NCI-H526 treated with DMSO at 0.1 percent for 48 hours (cell line): ENCODE measurements around the gene KCNQ2.
A peak's percentile ranks its signal among the peaks of the same experiment; 100 is the strongest.

Experiments used
- DNase-seq: peaks from one replicate; lab custom pipeline; 2025; lab: John Stamatoyannopoulos, UW

Gene KCNQ2

DNA sequence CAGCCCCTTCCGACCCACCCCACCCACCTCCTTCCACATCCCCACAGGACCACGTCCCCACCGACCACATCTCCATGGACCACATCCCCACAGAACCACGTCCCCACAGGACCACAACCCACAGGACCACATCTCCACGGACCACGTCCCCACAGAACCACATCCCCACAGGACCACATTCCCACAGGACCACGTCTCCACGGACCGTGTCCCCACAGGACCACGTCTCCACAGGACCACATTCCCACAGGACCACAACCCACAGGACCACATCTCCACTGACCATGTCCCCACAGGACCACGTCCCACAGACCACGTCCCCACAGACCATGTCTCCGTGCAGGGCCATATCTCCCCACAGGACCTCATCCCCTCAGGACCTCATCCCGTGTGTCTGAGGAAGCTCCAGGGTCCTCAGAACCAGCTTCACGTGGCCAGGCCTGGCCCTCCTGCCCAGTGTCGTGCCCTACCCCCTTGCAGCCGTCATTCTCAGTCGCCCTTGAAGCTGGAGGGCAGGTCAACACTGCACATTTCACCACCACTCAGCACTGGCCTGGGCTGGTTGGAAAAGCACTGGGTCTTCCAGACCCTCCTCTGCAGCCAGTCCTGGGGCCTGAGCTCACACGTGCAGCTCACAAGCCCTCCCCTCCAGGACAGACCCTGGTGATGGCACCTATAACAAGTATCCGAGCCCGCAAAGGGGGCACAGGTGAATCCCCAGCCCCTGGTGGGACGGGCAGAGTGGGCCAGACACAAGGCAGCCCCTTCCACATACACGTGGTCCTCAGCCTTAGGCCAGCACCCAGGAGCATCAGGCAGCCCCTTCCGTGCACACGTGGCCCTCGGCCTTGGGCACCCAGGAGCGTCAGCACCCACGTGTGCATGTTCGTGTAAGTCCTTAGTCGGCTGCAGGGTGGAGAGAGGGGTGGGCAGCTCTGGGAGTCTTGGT lies 115.2 kb downstream of the KCNQ2 start:
- DNase-seq = no peak

DNA sequence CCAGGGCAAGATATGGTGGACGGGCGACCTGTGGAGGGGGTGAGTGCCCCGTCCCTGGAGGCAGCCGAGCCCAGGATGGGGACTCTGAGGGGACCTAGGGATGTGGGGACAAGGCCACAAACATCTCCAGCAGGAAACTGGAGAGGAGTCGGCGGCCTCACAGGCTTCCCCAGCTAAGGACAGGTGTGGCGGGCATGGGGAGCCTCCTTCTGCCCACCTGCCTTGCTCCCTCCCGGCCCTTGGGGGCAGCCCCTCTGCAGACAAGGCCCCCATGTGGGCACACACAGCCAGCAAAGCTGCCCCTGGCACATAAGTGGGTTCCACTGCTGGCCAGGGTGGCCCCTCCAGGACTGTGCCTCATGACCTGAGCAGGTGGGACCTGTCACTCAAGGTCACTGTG lies 115.9 kb downstream of the KCNQ2 start:
- DNase-seq = no peak

DNA sequence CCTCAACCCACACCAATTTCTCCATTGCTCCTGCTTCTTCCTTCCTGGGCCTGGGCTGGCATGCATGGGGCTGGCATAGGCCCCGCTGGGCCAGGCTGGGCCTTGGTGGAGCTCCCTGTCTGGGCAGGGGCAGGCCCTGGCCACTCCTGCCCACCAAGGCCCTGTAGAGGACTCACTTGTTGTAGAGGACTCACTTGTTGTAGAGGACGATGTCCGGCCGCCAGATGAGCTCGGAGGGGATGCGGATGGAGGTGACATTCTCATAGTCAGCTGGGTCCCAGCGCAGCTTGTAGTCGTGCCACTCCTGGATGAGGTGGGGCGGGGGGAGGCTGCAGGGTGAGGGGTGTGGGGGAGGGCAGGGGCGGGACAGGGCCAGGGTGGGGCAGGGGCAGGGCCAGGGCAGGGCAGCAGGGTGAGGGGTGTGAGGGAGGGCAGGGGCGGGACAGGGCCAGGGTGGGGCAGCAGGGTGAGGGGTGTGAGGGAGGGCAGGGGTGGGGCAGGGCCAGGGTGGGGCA lies 116.6 kb downstream of the KCNQ2 start:
- no peak for DNase-seq

DNA sequence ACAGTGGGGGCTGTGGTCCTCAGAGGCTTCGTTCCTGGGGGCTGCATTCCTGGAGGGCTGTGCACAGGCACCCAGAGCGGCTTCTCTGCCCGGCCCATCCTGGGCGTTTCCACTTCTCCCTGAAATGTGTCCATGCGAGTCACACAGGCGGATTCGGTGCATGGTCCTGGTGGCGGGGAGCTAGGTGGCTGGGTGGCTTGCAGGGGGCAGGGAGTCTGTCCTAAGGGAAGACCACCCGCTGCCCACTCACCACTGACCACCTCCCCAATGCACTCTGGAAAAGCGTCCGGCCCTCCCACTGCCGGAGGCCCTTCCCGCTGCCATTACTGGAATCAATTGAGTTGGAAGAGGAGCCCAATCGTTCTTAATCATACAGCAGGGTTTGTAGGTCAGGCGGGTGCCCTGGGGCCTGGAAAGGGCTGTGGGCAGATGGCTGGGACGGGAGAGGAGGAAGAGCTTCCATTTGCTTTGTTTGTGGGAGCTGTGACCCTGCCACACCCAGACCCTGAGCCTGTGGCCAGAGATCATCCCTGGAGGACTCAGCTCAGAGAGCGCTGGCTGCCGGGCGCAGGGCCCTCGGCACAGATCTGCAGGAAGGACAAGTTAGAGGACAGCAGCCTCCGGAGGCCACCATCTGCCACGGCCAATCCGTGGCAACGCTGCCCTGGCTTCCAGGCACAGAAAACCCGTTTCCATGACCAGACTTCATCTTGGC lies 117.7 kb downstream of the KCNQ2 start:
- DNase-seq = no peak

DNA sequence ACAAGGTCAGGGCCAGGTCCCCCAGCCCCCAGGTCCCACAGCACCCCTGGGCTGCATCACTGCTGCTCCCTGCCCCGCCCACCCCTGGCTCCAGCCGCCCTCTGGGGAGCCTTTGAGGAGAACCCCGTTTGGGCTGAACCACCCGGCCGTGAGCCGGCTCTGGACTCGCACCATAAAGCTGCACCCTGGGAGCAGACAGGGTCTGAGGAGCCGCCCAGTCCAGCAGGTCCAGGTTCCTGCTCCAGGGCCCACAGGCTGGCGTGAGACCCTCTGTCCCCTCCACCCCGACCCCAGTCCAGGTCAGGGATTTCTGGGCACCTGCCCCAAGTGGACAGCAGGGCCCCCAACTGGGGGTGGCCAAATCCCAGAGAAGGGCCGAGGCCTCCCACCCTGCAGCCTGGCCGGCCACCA lies 119.6 kb downstream of the KCNQ2 start:
- no peak for DNase-seq

DNA sequence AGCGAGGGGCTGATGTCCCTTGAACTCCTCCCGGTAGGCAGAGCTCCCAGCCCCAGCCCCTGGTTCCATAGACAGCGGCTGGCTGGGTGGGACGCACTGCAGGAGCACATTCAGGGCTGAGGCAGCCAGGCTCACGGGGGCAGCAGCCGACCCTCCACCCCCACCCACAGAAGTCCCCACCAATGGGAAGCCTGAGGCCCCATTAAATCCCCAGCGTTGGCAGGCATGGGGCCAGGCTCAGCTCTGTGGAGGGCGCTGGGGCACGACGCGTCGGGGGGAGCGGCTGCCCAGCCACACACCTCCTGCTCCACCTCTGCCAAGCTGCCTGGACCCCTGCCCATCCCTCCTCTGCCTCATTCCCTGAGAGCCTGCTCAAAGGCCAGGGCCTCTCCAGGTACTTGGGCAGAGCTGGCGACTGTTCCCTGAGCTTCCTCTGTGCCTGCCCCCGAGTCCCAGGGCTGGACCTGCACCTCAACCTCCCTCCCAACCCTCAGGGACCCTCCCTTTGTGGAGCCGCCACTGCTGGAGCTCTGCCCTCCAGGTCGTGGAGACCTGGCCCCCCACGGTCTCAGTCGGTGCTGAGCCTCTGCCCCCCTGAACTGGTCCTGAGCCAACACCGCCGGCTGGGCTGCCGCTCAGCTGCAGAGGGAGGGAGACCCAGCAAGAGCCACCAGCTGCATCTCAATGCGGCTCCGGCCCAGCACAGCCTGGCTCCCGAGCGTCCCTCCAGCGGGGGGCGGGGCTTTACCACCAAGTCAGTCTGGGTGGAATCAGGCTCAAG lies 120.5 kb downstream of the KCNQ2 start:
- peak; percentile 33 for DNase-seq

DNA sequence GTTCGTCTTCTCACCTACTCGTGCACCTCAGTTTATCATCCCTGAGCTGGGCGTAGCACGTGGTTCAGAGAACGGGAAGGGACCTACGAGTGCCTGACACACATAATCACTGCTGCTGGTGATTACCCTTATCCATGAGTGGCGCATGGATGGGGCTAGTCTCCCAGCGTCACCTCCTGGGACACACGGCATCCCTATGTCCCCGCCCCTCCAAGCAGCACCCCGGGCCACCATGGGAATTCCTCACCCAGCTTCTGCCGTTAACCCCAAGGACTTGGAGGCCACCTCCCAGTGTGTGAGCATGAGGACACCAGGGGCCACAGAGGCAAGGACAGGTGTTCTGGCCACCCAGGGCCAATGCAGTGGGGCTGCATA lies 121.1 kb downstream of the KCNQ2 start:
- DNase-seq = no peak

DNA sequence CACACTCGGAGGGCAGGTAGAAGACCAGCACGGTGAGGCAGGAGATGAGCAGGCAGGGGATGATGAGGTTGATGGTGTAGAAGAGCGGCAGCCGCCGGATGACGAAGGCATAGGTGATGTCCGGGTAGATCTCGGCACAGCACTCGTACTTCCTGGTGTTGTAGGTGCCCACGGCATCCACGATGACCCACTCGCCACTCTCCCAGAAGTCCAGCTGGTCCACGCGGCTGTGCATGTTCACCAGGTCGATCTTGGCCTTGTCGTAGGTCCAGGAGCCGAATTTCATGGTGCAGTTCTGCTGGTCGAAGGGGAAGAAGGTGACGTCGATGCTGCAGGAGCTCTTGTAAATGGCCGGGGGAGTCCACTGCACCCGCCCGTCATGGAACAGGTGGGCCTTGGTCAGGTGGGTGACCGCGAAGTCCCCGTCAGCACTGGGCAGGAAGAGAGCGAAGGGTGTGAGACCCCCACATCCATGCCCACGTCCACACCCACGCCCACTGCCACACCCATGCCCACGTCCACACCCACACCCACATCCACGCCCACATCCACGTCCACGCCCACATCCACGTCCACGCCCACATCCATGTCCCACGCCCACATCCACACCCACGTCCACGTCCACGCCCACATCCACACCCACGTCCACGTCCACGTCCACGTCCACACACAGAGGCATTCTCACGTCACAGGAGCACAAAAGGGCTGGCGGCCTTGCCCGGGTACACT lies 121.7 kb downstream of the KCNQ2 start:
- DNase-seq = no peak
